ENCODE data around the gene DLG1. TPM values are rescaled to one million over a fixed set of nuclear protein-coding genes. Genes with fewer than 3 reads are reported as not detected.
"Not testable (repeated sequence)": the region's sequence is repeated elsewhere in the genome, so short reads cannot be mapped to it uniquely, and the experiment has no call there.

The DLG1 gene
- total RNA-seq, 2 experiments from 2014 or later: 72.2 to 76.6 TPM

DNA sequence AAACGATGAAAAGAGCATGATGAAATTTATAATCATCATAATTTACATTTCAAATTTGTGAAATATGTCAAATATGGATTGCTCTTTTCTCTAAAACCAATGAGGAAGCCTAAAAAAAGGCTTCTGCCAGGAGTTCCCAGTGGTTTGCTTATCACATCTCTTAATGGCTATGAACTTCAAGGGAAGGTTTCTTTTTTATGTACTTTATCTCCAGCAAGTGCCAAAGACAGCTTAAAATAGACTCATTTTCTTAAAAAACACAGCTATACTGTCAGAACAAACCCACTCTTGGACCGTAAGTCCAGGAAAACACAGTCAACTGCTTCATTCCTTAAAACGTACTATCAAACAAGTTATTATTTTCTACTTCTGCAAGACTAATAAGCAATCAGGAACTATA is 80.2 kb downstream of the DLG1 start:
- CTCF ChIA-PET: no interaction called here
- H3K27ac Mint-ChIP-seq: no peak overlapping the region
- DNase-seq (no peak), ATAC-seq (no peak)
- no peaks in the 10 kb centered on the region for H3K9me3 Mint-ChIP-seq (ENCODE audit: insufficient read depth)
- H3K4me3 Mint-ChIP-seq: no peak overlapping the region
- H3K4me1 Mint-ChIP-seq (ENCODE audit: low read depth): no peaks in the 10 kb centered on the region
- peaks cover 5% of the 10 kb centered on the region for H3K36me3 Mint-ChIP-seq (ENCODE audit: low read depth)
- POLR2A ChIA-PET: no interaction called here
- no peaks in the 10 kb centered on the region for H3K27me3 Mint-ChIP-seq (ENCODE audit: low read depth)

DNA sequence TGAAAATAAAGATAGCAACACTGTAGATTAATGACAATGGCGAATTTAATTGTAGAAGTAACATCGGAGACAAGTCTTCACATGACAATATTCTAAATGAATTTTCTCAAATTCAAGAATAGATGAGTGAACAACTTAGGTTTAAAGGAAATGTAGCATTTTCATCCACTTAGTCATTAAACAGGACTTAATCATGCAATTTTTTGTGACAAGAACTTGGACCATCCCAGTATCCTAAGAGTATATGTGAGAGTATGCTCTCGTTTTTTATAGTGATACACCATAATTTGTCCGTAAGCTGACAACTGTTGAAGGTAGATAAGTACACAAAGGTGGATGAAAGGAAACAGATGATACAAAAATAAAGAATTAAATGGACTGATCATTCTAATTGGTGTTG is 81.5 kb downstream of the DLG1 start:
- CTCF ChIA-PET: interaction anchor here (0.9 kb wide), 1 partner anchor 30 kb away, joined by 3 read pairs; no protein-coding TSS in a partner anchor

DNA sequence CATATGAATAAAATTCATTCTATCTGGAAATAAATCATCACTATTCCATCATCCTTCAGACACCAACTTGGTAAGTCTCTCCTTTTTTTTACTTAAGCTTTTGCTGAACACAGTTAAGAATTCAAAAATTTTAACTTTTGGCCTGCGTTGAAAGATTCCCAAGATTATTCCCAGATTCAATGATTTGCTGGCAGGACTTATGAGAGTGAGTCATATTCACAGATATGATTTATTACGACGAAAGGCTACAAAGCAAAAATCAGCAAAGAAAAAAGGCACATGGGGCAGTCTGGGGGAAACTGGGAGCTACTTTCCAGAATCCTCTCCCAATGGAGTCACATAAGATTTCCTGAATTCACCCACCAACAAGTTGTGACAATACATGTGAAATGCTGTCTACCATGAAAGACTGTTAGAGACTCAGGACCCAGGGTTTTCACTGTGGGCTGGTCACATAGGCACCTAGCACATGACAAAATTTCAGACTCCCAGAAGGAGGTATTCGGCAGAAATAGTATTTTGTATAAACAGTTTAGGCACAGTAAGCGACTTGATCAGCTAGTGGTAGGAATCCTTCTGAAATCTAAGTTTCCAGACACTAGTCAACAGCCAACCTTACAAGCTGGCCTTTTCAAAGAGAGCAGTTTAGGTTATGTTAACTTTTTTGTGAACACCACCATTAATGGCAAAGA is 82.1 kb downstream of the DLG1 start:
- Mint-ChIP-seq H3K9me3 (ENCODE audit: insufficient read depth) (no peaks in the 10 kb centered on the region), H3K4me3 (no peak overlapping the region), H3K27me3 (ENCODE audit: low read depth) (no peaks in the 10 kb centered on the region), H3K36me3 (ENCODE audit: low read depth) (peaks cover 18% of the 10 kb centered on the region), H3K27ac (no peak overlapping the region), H3K4me1 (ENCODE audit: low read depth) (peaks cover under 1% of the 10 kb centered on the region)
- DNase-seq (no peak), ATAC-seq (no peak)
- CTCF ChIA-PET: interaction anchor here (0.9 kb wide), 1 partner anchor 29 kb away, joined by 3 read pairs; no protein-coding TSS in a partner anchor
- POLR2A ChIA-PET: no interaction called here

More for the DNA sequence above, 81.5 kb downstream of the DLG1 start:
- no peak overlapping the region for H3K27ac Mint-ChIP-seq
- no peaks in the 10 kb centered on the region for H3K4me1 Mint-ChIP-seq (ENCODE audit: low read depth)
- H3K36me3 Mint-ChIP-seq (ENCODE audit: low read depth): peaks cover 12% of the 10 kb centered on the region
- no peaks in the 10 kb centered on the region for H3K27me3 Mint-ChIP-seq (ENCODE audit: low read depth)
- no peak overlapping the region for H3K4me3 Mint-ChIP-seq
- DNase-seq: no peak
- no peaks in the 10 kb centered on the region for H3K9me3 Mint-ChIP-seq (ENCODE audit: insufficient read depth)
- POLR2A ChIA-PET: no interaction called here
- no peak for ATAC-seq

DNA sequence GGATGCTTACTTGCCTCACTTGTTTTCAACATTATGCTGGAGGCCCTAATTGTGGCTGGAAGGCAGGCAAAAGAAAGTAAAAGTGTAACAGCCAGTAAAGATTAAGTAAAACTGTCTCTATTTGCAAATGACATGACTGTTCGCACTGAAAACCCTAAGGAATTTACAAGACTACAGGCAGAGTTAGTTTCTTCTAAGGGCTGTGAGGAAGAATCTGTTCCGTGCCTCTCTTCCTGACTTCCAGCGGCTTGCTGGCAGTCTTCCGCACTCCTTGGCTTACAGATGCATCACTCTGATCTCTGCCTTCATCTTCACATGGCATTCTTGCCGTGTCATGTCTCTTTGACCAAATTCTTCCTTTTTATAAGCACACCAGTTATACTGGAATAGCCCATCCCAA is 86.1 kb downstream of the DLG1 start:
- H3K27me3 Mint-ChIP-seq (ENCODE audit: low read depth): no peaks in the 10 kb centered on the region
- H3K36me3 Mint-ChIP-seq (ENCODE audit: low read depth): peaks cover 19% of the 10 kb centered on the region
- ATAC-seq (no peak), DNase-seq (no peak)
- H3K9me3 Mint-ChIP-seq (ENCODE audit: insufficient read depth): no peaks in the 10 kb centered on the region
- ChIA-PET CTCF (no interaction called here), POLR2A (no interaction called here)
- H3K4me3 Mint-ChIP-seq: no peak overlapping the region
- peaks cover 8% of the 10 kb centered on the region for H3K4me1 Mint-ChIP-seq (ENCODE audit: low read depth)
- no peak overlapping the region for H3K27ac Mint-ChIP-seq

DNA sequence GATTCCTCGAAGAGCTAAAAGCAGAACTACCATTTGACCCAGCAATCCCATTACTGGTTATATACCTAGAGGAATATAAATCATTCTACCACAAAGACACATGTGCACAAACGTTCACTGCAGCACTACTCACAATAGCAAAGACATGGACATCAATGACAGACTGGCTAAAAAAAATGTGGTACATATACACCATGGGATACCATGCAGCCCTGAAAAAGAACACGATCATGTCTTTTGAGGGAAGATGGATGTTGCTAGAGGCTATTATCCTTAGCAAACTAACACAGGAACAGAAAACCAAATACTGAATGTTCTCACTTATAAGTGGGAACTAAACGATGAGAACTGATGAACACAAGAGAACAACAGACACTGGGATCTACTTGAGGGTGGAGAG is 86.7 kb downstream of the DLG1 start:
- H3K9me3 Mint-ChIP-seq (ENCODE audit: insufficient read depth); H3K4me3 Mint-ChIP-seq; ATAC-seq; CTCF ChIA-PET; H3K27me3 Mint-ChIP-seq (ENCODE audit: low read depth); H3K27ac Mint-ChIP-seq; H3K4me1 Mint-ChIP-seq (ENCODE audit: low read depth); DNase-seq: not testable (repeated sequence)
- H3K36me3 Mint-ChIP-seq (ENCODE audit: low read depth): peaks cover 19% of the 10 kb centered on the region
- POLR2A ChIA-PET: interaction anchor here (0.7 kb wide), 1 partner anchor 24 kb away, joined by 3 read pairs; no protein-coding TSS in a partner anchor

DNA sequence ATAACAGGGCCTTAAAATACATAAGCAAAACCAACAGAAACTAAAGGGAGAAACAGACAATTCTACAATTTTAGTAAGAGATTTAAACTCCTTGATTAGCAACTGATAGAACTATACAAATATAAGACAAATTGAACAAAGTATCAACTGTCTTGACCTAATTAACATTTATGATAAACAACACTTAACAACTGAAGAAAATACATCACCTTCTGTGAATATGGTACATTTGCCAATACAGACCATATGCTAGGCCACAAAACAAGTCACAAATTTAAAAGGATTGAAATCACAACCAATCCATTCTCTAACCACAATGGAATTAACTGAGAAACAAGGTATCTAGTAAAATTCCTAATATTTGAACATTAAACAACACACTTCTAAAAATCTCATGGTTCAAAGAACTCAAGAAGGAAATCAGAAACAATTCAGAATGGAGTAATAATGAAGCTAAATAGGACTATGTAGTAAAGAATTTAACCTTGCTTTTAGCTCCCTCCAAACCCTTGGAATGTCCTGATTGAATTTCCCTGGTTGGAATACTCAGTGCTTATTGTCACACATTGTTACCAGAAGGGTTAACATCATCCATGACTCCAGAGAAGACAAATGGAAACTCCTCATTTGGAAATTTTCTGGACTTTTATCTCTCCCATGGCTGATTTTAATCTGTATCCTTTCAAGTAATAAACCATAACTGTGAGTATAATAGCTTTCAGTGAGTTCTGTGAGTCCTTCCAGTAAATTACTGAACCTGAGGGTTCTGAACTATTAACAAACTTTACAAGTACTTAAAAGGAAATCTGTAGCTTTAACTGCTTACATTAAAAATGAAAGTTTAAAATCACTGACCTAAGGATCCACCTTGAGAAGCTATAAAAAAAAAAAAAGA is 88.8 kb downstream of the DLG1 start:
- ATAC-seq: no peak
- H3K36me3 Mint-ChIP-seq (ENCODE audit: low read depth): peaks cover 19% of the 10 kb centered on the region
- H3K9me3 Mint-ChIP-seq (ENCODE audit: insufficient read depth): no peaks in the 10 kb centered on the region
- DNase-seq: no peak
- POLR2A ChIA-PET: interaction anchor here (0.5 kb wide), 2 partner anchors 279 to 706 kb away, joined by 3 read pairs; partner anchors contain the start of gene RNF168
- H3K4me3 Mint-ChIP-seq: no peak overlapping the region
- CTCF ChIA-PET: interaction anchor here (0.6 to 1.0 kb wide), 4 partner anchors 11 to 292 kb away, joined by 3 to 4 read pairs (median 3); no protein-coding TSS in a partner anchor
- no peaks in the 10 kb centered on the region for H3K27me3 Mint-ChIP-seq (ENCODE audit: low read depth)
- no peak overlapping the region for H3K27ac Mint-ChIP-seq
- H3K4me1 Mint-ChIP-seq (ENCODE audit: low read depth): peaks cover 12% of the 10 kb centered on the region

DNA sequence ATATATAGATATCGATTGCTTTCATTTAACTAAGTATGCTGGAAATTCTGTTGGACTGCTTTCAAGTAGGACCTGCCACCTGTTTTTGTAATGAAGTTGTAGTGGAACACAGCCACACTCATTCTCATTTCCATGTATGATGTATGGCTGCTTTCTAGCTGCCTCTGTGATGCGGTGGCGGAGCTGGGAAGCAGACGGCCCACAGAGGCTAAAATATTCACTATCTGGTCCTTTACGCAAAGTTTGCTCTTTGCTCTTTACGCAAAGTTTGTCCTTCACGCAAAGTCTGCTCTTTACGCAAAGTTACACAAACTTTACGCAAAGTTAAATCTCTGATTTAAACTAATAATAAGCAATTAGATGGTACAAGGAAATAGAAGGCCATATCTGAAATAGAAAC is 91.5 kb downstream of the DLG1 start:
- Mint-ChIP-seq H3K36me3 (ENCODE audit: low read depth) (peaks cover 10% of the 10 kb centered on the region), H3K9me3 (ENCODE audit: insufficient read depth) (no peaks in the 10 kb centered on the region), H3K27me3 (ENCODE audit: low read depth) (no peaks in the 10 kb centered on the region), H3K27ac (no peak overlapping the region), H3K4me1 (ENCODE audit: low read depth) (peaks cover 23% of the 10 kb centered on the region), H3K4me3 (no peak overlapping the region)
- no peak for ATAC-seq
- CTCF ChIA-PET: no interaction called here
- POLR2A ChIA-PET: no interaction called here
- DNase-seq: no peak

DNA sequence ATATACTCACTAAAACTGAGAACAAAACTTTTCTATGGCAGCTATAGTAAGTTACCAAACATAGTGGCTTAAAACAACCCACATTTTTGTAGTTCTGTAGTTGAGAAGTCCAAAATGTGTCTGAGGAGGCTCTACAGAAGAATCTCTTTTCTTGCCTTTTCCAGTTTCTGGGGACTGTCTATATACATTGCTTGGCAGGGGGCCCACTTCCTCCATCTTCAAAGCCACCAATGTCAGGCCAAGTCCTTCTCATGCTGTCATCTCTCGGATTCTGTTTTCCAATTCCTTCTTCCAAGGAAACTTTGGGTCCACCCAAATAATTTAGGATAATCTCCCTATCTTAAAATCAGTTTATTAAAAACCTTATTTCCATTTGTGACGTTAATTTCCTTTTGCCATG is 92.7 kb downstream of the DLG1 start:
- no peaks in the 10 kb centered on the region for H3K27me3 Mint-ChIP-seq (ENCODE audit: low read depth)
- ChIA-PET POLR2A (no interaction called here), CTCF (interaction anchor here (2.1 kb wide), 1 partner anchor 296 kb away, joined by 6 read pairs; no protein-coding TSS in a partner anchor)
- ATAC-seq: no peak
- no peak overlapping the region for H3K4me3 Mint-ChIP-seq
- peaks cover 20% of the 10 kb centered on the region for H3K4me1 Mint-ChIP-seq (ENCODE audit: low read depth)
- DNase-seq: no peak
- no peaks in the 10 kb centered on the region for H3K9me3 Mint-ChIP-seq (ENCODE audit: insufficient read depth)
- no peaks in the 10 kb centered on the region for H3K36me3 Mint-ChIP-seq (ENCODE audit: low read depth)
- no peak overlapping the region for H3K27ac Mint-ChIP-seq

DNA sequence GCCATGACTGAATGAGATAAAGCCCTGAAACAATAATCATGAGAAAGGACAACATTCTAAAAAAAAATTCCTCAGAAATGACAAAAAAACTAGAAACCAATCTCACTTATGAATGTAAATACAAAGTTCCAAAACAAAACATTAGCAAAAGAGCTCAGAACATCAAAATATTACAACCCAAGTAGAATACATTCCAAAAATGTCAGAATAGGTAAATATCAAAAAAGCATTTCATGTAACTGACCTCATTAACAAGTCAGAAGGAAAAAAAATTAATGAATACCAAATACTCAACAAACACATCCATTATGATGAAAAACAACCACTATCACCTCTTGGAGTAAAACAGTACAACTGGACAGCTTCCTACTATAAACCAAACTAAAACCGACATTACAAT is 93.1 kb downstream of the DLG1 start:
- ChIA-PET CTCF (interaction anchor here (1.2 to 2.1 kb wide), 3 partner anchors 17 to 296 kb away, joined by 4 to 6 read pairs (median 6); partner anchors contain the start of gene MELTF), POLR2A (no interaction called here)
- Mint-ChIP-seq H3K27me3 (ENCODE audit: low read depth) (no peaks in the 10 kb centered on the region), H3K27ac (no peak overlapping the region), H3K36me3 (ENCODE audit: low read depth) (no peaks in the 10 kb centered on the region), H3K4me3 (no peak overlapping the region), H3K9me3 (ENCODE audit: insufficient read depth) (no peaks in the 10 kb centered on the region), H3K4me1 (ENCODE audit: low read depth) (peaks cover 18% of the 10 kb centered on the region)
- DNase-seq (no peak), ATAC-seq (no peak)

DNA sequence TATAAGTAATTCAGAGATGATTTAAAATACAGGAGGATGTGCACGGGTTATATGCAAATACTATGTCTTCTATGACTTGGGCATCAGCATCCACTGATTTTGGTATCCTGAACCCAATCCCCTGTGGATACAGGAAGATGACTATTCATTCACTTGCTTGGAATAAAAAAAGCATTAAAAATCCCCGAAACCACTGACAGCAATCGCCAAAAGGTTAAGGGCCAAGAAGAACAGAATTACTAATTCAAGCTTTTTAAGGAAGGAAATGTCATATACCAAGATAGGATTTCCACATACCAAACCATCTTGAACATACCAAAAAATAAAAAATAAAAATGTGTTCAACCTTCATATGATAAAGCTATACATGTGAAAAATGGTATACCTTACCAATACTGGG is 93.7 kb downstream of the DLG1 start:
- ATAC-seq: no peak
- ChIA-PET CTCF (interaction anchor here (1.2 to 2.1 kb wide), 4 partner anchors 17 to 297 kb away, joined by 4 to 6 read pairs (median 6); partner anchors contain the start of gene MELTF), POLR2A (interaction anchor here (0.5 kb wide), 1 partner anchor 14 kb away, joined by 3 read pairs; no protein-coding TSS in a partner anchor)
- no peaks in the 10 kb centered on the region for H3K9me3 Mint-ChIP-seq (ENCODE audit: insufficient read depth)
- no peak overlapping the region for H3K27ac Mint-ChIP-seq
- no peak for DNase-seq
- H3K4me3 Mint-ChIP-seq: no peak overlapping the region
- H3K36me3 Mint-ChIP-seq (ENCODE audit: low read depth): no peaks in the 10 kb centered on the region
- H3K27me3 Mint-ChIP-seq (ENCODE audit: low read depth): no peaks in the 10 kb centered on the region
- peaks cover 14% of the 10 kb centered on the region for H3K4me1 Mint-ChIP-seq (ENCODE audit: low read depth)

DNA sequence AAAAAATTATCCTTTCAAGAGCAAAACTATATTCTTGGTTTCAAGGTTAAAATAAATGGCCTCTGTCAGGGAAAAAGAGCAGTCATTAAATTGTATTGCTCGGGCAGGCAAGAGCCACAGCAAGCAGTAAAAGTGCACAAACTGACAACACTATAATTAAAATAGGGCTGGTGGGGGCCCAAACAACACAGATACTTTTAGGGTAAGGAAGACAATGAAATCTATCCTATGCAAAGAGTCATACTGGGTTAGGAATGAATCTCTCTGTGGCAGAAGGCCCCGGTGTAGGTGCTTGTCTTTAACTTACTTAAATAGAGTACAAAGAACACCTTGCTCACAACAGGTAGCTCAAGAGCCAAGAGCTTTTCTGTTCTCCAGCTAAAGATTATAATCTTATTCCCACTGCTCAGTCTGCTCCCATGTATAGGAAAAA is 94.7 kb downstream of the DLG1 start:
- peaks cover 14% of the 10 kb centered on the region for H3K4me1 Mint-ChIP-seq (ENCODE audit: low read depth)
- H3K36me3 Mint-ChIP-seq (ENCODE audit: low read depth): no peaks in the 10 kb centered on the region
- no peak for ATAC-seq
- no peak overlapping the region for H3K4me3 Mint-ChIP-seq
- no peak for DNase-seq
- ChIA-PET CTCF (interaction anchor here (1.4 to 2.1 kb wide), 2 partner anchors 16 to 298 kb away, joined by 5 to 6 read pairs; no protein-coding TSS in a partner anchor), POLR2A (interaction anchor here (0.6 kb wide), 1 partner anchor 249 kb away, joined by 3 read pairs; no protein-coding TSS in a partner anchor)
- H3K27ac Mint-ChIP-seq: no peak overlapping the region
- H3K9me3 Mint-ChIP-seq (ENCODE audit: insufficient read depth): no peaks in the 10 kb centered on the region
- H3K27me3 Mint-ChIP-seq (ENCODE audit: low read depth): no peaks in the 10 kb centered on the region

DNA sequence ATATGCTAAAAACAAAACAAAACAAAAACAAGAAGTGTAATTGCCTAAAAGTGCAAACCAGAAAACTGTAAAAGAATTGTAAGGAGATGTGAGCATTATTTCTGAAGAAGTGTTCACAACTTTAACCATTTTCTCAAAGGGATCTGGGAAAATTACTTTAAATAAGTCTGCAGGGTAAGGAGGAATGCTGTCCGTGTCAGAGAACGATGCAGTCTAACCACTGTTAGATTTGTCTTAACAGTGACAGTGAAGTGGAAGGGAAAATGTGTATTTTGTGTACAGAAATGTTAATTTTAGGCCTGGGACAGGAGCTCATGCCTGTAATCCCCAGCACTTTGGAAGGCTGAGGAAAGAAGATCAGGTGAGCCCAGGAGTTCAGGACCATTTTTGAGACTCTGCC is 95.7 kb downstream of the DLG1 start:
- ATAC-seq (no peak), DNase-seq (no peak)
- ChIA-PET POLR2A (no interaction called here), CTCF (no interaction called here)
- no peaks in the 10 kb centered on the region for H3K27me3 Mint-ChIP-seq (ENCODE audit: low read depth)
- H3K27ac Mint-ChIP-seq: no peak overlapping the region
- no peak overlapping the region for H3K4me3 Mint-ChIP-seq
- H3K9me3 Mint-ChIP-seq (ENCODE audit: insufficient read depth): no peaks in the 10 kb centered on the region
- peaks cover 14% of the 10 kb centered on the region for H3K4me1 Mint-ChIP-seq (ENCODE audit: low read depth)
- no peaks in the 10 kb centered on the region for H3K36me3 Mint-ChIP-seq (ENCODE audit: low read depth)

Data from activated CD8-positive, alpha-beta T cell treated with anti-CD3 and anti-CD28 coated beads, Interleukin-2, amount 10 ng/mL, durations not matched to agents 7 days and 5 days (primary cell).